Tibial nerve (tissue), 4 donors: Measurements from ENCODE around the gene CSNK1G3. TPM values are rescaled to one million over a fixed set of nuclear protein-coding genes. Genes with fewer than 3 reads are reported as not detected.
"Not testable (repeated sequence)": the region's sequence is repeated elsewhere in the genome, so short reads cannot be mapped to it uniquely, and the experiment has no call there.

Experiments used
- DNase-seq, 2 donors: peaks; one replicate each; pipeline ENCODE4 v3.0.0-alpha.2; 2019; ENCODE audit warnings: low spot score in 2 of 2
- H3K27ac ChIP-seq, 4 donors: fragments of 200-600 bp; sonication (generic) in 3 of 4; one replicate each; pipeline ENCODE4 v1.5.1; 2017 to 2019; ENCODE audit warnings: mild to moderate bottlenecking in 1 of 4
- H3K27me3 ChIP-seq, 2 donors: fragments of 200-600 bp; sonication (generic) in 1 of 2; one replicate each; pipeline versions ENCODE4 v1.5.1 to v1.6.0; 2017 to 2019
- H3K36me3 ChIP-seq, 3 donors: fragments of 200-600 bp; sonication (generic); one replicate each; pipeline ENCODE4 v1.5.1; 2018 to 2019
- H3K4me1 ChIP-seq, 4 donors: fragments of 200-600 bp; sonication (generic) in 3 of 4; one replicate each; pipeline ENCODE4 v1.5.1; 2017 to 2019
- H3K4me3 ChIP-seq, 4 donors: fragments of 200-600 bp; sonication (generic) in 3 of 4; one replicate each; pipeline ENCODE4 v1.5.1; 2017 to 2019; ENCODE audit warnings: mild to moderate bottlenecking in 1 of 4, moderate library complexity in 1 of 4
- H3K9me3 ChIP-seq, 4 donors: fragments of 200-600 bp; sonication (generic) in 3 of 4; one replicate each; pipeline ENCODE4 v1.5.1; 2017 to 2019
- CTCF ChIP-seq, 5 experiments: fragments of 200-600 bp in 3 of 5; fragments of 450-650 bp in 2 of 5; sonication (generic) in 3 of 5; IDR thresholded peaks; one replicate each; pipeline ENCODE4 v1.5.1; 2016 to 2019; ENCODE audit warnings: antibody characterized with exemption in 5 of 5, mild to moderate bottlenecking in 3 of 5, moderate library complexity in 2 of 5
- EP300 ChIP-seq, 2 donors: sonication (generic); formaldehyde crosslinking; IDR thresholded peaks; one replicate each; pipeline ENCODE4 v1.6.1; 2017; ENCODE audit warnings: antibody characterized with exemption in 2 of 2, mild to moderate bottlenecking in 1 of 2
- POLR2A ChIP-seq, 2 donors: fragments of 450-650 bp; IDR thresholded peaks; one replicate each; pipeline ENCODE4 v1.6.1; 2017; ENCODE audit warnings: antibody characterized with exemption in 2 of 2, mild to moderate bottlenecking in 2 of 2, moderate library complexity in 2 of 2
- WGBS, 2 donors: methylation state at CpG; one replicate each; pipeline ENCODE4 v1.1.5; 2018; 5-methylcytosine and 5-hydroxymethylcytosine counted together
- total RNA-seq, 4 donors: library from RNA; depleted of rRNA; stranded (reverse); fragments of >200 nt; gene quantifications; one replicate each; pipeline ENCODE4 v1.1.0, GENCODE V29; 2016

Gene CSNK1G3
- total RNA-seq, 4 donors from 2014 or later: 34.5 to 48.1 (median 39.5) TPM

GRCh38 chr5:123486951-123487655 is 24.9 kb upstream of the CSNK1G3 start:
- H3K4me3 ChIP-seq: peak overlapping the region in 1 of 4 donors; percentile 19
- no peaks in the 10 kb centered on the region for H3K9me3 ChIP-seq
- DNase-seq: no peak
- H3K4me1 ChIP-seq: peaks cover 0 to 30% (median 3%) of the 10 kb centered on the region in 4 donors
- no peaks in the 10 kb centered on the region for H3K27me3 ChIP-seq
- 21 to 24% methylated on average over 7 of the region's 7 CpGs for WGBS, 2 donors
- TF ChIP-seq CTCF (IDR thresholded peaks at IDR 0.05) (no peak), EP300 (IDR thresholded peaks at IDR 0.05) (no peak), POLR2A (IDR thresholded peaks at IDR 0.05) (no peak)
- peak overlapping the region; percentile 34 to 78 (median 58) for H3K27ac ChIP-seq
- H3K36me3 ChIP-seq: no peaks in the 10 kb centered on the region

- 88 to 91% methylated on average over 5 of the region's 5 CpGs for WGBS, 2 donors
- Histone ChIP-seq H3K9me3 (no peaks in the 10 kb centered on the region), H3K27ac (no peak overlapping the region), H3K36me3 (no peaks in the 10 kb centered on the region), H3K4me3 (no peak overlapping the region), H3K4me1 (peaks cover 0 to 21% (median 3%) of the 10 kb centered on the region in 4 donors), H3K27me3 (no peaks in the 10 kb centered on the region)
- TF ChIP-seq EP300 (IDR thresholded peaks at IDR 0.05) (no peak), POLR2A (IDR thresholded peaks at IDR 0.05) (no peak), CTCF (IDR thresholded peaks at IDR 0.05) (no peak)
- no peak for DNase-seq
Observed at GRCh38 chr5:123490974-123491373, 21.0 kb upstream of the CSNK1G3 start.

GRCh38 chr5:123495211-123495610 is 16.8 kb upstream of the CSNK1G3 start:
- not testable (repeated sequence) for H3K36me3 ChIP-seq, H3K27me3 ChIP-seq, H3K27ac ChIP-seq, H3K4me1 ChIP-seq, H3K9me3 ChIP-seq, H3K4me3 ChIP-seq, DNase-seq
- 94 to 100% methylated on average over 2 of the region's 2 CpGs for WGBS, 2 donors

GRCh38 chr5:123496892-123497291 is 15.1 kb upstream of the CSNK1G3 start:
- no peaks in the 10 kb centered on the region for H3K4me1 ChIP-seq
- TF ChIP-seq EP300 (IDR thresholded peaks at IDR 0.05) (no peak), POLR2A (IDR thresholded peaks at IDR 0.05) (no peak), CTCF (IDR thresholded peaks at IDR 0.05) (no peak)
- no peak overlapping the region for H3K27ac ChIP-seq
- H3K9me3 ChIP-seq: no peaks in the 10 kb centered on the region
- no peaks in the 10 kb centered on the region for H3K27me3 ChIP-seq
- H3K4me3 ChIP-seq: no peak overlapping the region
- 74 to 80% methylated on average over 3 of the region's 3 CpGs for WGBS, 2 donors
- no peak for DNase-seq
- H3K36me3 ChIP-seq: no peaks in the 10 kb centered on the region

GRCh38 chr5:123500471-123500870 is 11.5 kb upstream of the CSNK1G3 start:
- no peak overlapping the region for H3K4me3 ChIP-seq
- no peak overlapping the region for H3K27ac ChIP-seq
- TF ChIP-seq POLR2A (IDR thresholded peaks at IDR 0.05) (no peak), EP300 (IDR thresholded peaks at IDR 0.05) (no peak), CTCF (IDR thresholded peaks at IDR 0.05) (no peak)
- WGBS, 2 donors: 84 to 88% methylated on average over 4 of the region's 4 CpGs
- no peaks in the 10 kb centered on the region for H3K27me3 ChIP-seq
- no peaks in the 10 kb centered on the region for H3K36me3 ChIP-seq
- no peaks in the 10 kb centered on the region for H3K4me1 ChIP-seq
- H3K9me3 ChIP-seq: no peaks in the 10 kb centered on the region
- DNase-seq: no peak
